A549 (cell line): Measurements from ENCODE around the gene TBC1D10A. TPM values are rescaled to one million over a fixed set of nuclear protein-coding genes. Genes with fewer than 3 reads are reported as not detected.

ENCODE experiments used
- ATAC-seq, 2 experiments: fragments of 200-7000 bp in 1 of 2; fragments of >200 bp in 1 of 2; cut with Nextera tagmentation in 1 of 2; cut with Tn5 transposase in 1 of 2; 3 replicates each; pipeline versions ENCODE4 v1.8.0 to v1.9.1; 2018 to 2020; ENCODE audit warnings: mild to moderate bottlenecking in 1 of 2, moderate library complexity in 1 of 2
- CTCF ChIA-PET: fragments of 300-600 bp; sonication (Branson Sonifier 250); formaldehyde crosslinking; extraction: SDS; loops from one replicate; lab custom pipeline; 2021; ENCODE audit warnings: antibody characterized with exemption, inconsistent platforms; lab: Yijun Ruan, JAX
- POLR2A ChIA-PET: fragments of 350-600 bp; formaldehyde crosslinking; extraction: SDS; loops from one replicate; lab custom pipeline; 2021; ENCODE audit warnings: antibody characterized with exemption, inconsistent platforms; lab: Yijun Ruan, JAX
- DNase-seq, 2 experiments: peaks; one replicate each; pipeline versions ENCODE4 v3.0.0 to v3.0.0-alpha.2; 2011 to 2016; ENCODE audit warnings: low read depth in 1 of 2, low spot score in 1 of 2
- FAIRE-seq: peaks from 2 replicates; lab custom pipeline; 2011; peaks lifted over from hg19 to GRCh38; lab: Jason Lieb, UNC
- H3K27ac ChIP-seq, 2 experiments: fragments of >200 bp; sonication (Bioruptor Twin); formaldehyde crosslinking; 3 replicates each; pipeline ENCODE4 v1.5.1; 2016 to 2017
- H3K4me1 ChIP-seq: fragments of >200 bp; sonication (Bioruptor Twin); formaldehyde crosslinking; 3 replicates; pipeline ENCODE4 v1.6.1; 2016
- H3K4me2 ChIP-seq: fragments of >200 bp; sonication (Bioruptor Twin); formaldehyde crosslinking; 3 replicates; pipeline ENCODE4 v1.6.1; 2016
- H3K4me3 ChIP-seq: fragments of >200 bp; sonication (Bioruptor Twin); formaldehyde crosslinking; 3 replicates; pipeline ENCODE4 v1.5.1; 2016
- H3K9me3 ChIP-seq: fragments of >200 bp; sonication (Bioruptor Twin); formaldehyde crosslinking; 3 replicates; pipeline ENCODE4 v1.6.1; 2016
- CHD4 ChIP-seq: fragments of 200-600 bp; sonication (generic); IDR thresholded peaks from 2 replicates; pipeline ENCODE4 v1.6.1; 2016; ENCODE audit warnings: antibody characterized with exemption, mild to moderate bottlenecking, borderline replicate concordance
- EHF ChIP-seq: fragments of 250-450 bp; sonication (Bioruptor Pico); IDR thresholded peaks from 2 replicates; pipeline ENCODE4 v1.5.0; 2020; ENCODE audit warnings: mild to moderate bottlenecking
- EHMT2 ChIP-seq: fragments of 200-600 bp; sonication (generic); IDR thresholded peaks from 2 replicates; pipeline ENCODE4 v1.6.1; 2016; ENCODE audit warnings: antibody characterized with exemption, low read depth, mild to moderate bottlenecking, moderate library complexity
- EP300 ChIP-seq, 2 experiments: fragments of >200 bp; sonication (Bioruptor Twin); formaldehyde crosslinking; IDR thresholded peaks; 2 replicates in 1 of 2; 3 replicates in 1 of 2; pipeline ENCODE4 v1.6.1; 2016 to 2017
- ESRRA ChIP-seq: fragments of 150-350 bp; IDR thresholded peaks from 2 replicates; pipeline ENCODE4 v1.6.1; 2014; ENCODE audit warnings: mild to moderate bottlenecking, low read length, borderline replicate concordance
- FOSB ChIP-seq: fragments of 250-450 bp; sonication (Bioruptor Pico); IDR thresholded peaks from 2 replicates; pipeline ENCODE4 v1.5.0; 2020; ENCODE audit warnings: mild to moderate bottlenecking, moderate library complexity
- HDAC2 ChIP-seq: fragments of 200-600 bp; sonication (generic); IDR thresholded peaks from 2 replicates; pipeline ENCODE4 v1.6.1; 2016
- HOXA7 ChIP-seq: fragments of 250-450 bp; sonication (Bioruptor Pico); IDR thresholded peaks from 2 replicates; pipeline ENCODE4 v1.5.0; 2020; ENCODE audit warnings: mild to moderate bottlenecking, moderate library complexity
- KDM1A ChIP-seq: fragments of 200-600 bp; sonication (generic); IDR thresholded peaks from 2 replicates; pipeline ENCODE4 v1.6.1; 2016; ENCODE audit warnings: low read depth, mild to moderate bottlenecking
- KDM5A ChIP-seq: fragments of 200-600 bp; sonication (generic); IDR thresholded peaks from 2 replicates; pipeline ENCODE4 v1.6.1; 2016; ENCODE audit warnings: antibody characterized with exemption, mild to moderate bottlenecking
- NFE2L2 ChIP-seq: fragments of 150-350 bp; conservative IDR thresholded peaks from 2 replicates; pipeline ENCODE4 v1.6.1; 2014; ENCODE audit warnings: low read length
- POLR2A ChIP-seq: IDR thresholded peaks from 2 replicates; pipeline ENCODE4 v1.6.1; 2012; ENCODE audit warnings: mild to moderate bottlenecking, low read length
- RAD21 ChIP-seq, 2 experiments: fragments of >200 bp in 1 of 2; sonication (Bioruptor Twin) in 1 of 2; formaldehyde crosslinking in 1 of 2; IDR thresholded peaks in 1 of 2; conservative IDR thresholded peaks in 1 of 2; 2 replicates in 1 of 2; 3 replicates in 1 of 2; pipeline ENCODE4 v1.6.1; 2012 to 2018; ENCODE audit warnings: inconsistent platforms in 1 of 2
- RARB ChIP-seq: fragments of 250-450 bp; sonication (Bioruptor Pico); IDR thresholded peaks from 2 replicates; pipeline ENCODE4 v1.8.0; 2021; ENCODE audit warnings: mild to moderate bottlenecking, moderate library complexity
- RCOR1 ChIP-seq: fragments of 150-350 bp; IDR thresholded peaks from 2 replicates; pipeline ENCODE4 v1.6.1; 2014; ENCODE audit warnings: antibody characterized with exemption, low read length, low read depth
- RNF2 ChIP-seq: fragments of 200-600 bp; sonication (generic); IDR thresholded peaks from 2 replicates; pipeline ENCODE4 v1.6.1; 2016; ENCODE audit warnings: low read depth, mild to moderate bottlenecking, antibody characterized with exemption, moderate library complexity, borderline replicate concordance
- TP53 ChIP-seq: fragments of 250-450 bp; sonication (Bioruptor Pico); IDR thresholded peaks from 2 replicates; pipeline ENCODE4 v1.5.0; 2021; ENCODE audit warnings: mild to moderate bottlenecking, moderate library complexity
- ZSCAN20 ChIP-seq: fragments of 250-450 bp; sonication (Bioruptor Pico); IDR thresholded peaks from 2 replicates; pipeline ENCODE4 v1.8.0; 2022; ENCODE audit warnings: mild to moderate bottlenecking, moderate library complexity
- WGBS: methylation state at CpG from one replicate; pipeline ENCODE4 v1.1.6; 2017; ENCODE audit errors: missing lambda C conversion rate; 5-methylcytosine and 5-hydroxymethylcytosine counted together
- polyA plus RNA-seq, 4 experiments: library from polyadenylated mRNA; depleted of rRNA in 3 of 4; stranded (reverse); fragments of >200 nt; fragmentation: RNase III in 1 of 4; extraction: RNeasy Plus Mini Kit Qiagen cat#74134 plus additional on column Dnase treatment in 1 of 4; gene quantifications; 2 replicates in 3 of 4; 3 replicates in 1 of 4; pipeline ENCODE4 v1.2.3, GENCODE V29; 2011 to 2017
- TF ChIP-seq, protein P1 (sequence below): fragments of 200-600 bp; sonication (generic); IDR thresholded peaks from 2 replicates; pipeline ENCODE4 v1.6.1; 2016; ENCODE audit warnings: antibody characterized with exemption, mild to moderate bottlenecking, moderate library complexity
- TF ChIP-seq, protein P2 (sequence below): IDR thresholded peaks from 2 replicates; pipeline ENCODE4 v1.6.1; 2012
- TF ChIP-seq, protein P3 (sequence below): fragments of 150-350 bp; IDR thresholded peaks from 2 replicates; pipeline ENCODE4 v1.6.1; 2014; ENCODE audit warnings: low read depth, mild to moderate bottlenecking, low read length
- TF ChIP-seq, protein P4 (sequence below): IDR thresholded peaks from 2 replicates; pipeline ENCODE4 v1.6.1; 2012; ENCODE audit warnings: low read depth, borderline replicate concordance

Gene TBC1D10A
- polyA plus RNA-seq, 2 of the 4 experiments (the other 2 are of a cell fraction): 5.8 to 6.8 TPM

DNA sequence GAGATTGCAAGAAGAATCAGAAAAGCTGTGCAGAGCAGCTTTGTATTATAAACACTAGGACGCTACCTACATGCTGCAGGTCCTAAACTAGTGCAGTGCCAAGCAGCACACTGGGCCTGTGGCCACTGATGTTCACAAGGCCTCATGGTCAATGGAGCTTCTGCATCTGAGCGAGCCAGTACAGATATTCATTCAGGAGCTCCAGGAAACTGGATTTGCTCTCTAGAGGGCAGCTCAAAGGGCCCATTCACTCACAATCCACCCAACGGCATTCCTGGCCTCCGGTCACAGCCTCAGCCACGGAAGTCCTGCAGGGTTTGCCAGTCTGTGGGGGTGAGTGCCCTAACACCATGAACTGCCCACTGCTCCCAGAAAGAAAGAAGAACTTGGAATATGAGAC is 5.8 kb upstream of the TBC1D10A start (continued):
- TF ChIP-seq, protein P1, sequence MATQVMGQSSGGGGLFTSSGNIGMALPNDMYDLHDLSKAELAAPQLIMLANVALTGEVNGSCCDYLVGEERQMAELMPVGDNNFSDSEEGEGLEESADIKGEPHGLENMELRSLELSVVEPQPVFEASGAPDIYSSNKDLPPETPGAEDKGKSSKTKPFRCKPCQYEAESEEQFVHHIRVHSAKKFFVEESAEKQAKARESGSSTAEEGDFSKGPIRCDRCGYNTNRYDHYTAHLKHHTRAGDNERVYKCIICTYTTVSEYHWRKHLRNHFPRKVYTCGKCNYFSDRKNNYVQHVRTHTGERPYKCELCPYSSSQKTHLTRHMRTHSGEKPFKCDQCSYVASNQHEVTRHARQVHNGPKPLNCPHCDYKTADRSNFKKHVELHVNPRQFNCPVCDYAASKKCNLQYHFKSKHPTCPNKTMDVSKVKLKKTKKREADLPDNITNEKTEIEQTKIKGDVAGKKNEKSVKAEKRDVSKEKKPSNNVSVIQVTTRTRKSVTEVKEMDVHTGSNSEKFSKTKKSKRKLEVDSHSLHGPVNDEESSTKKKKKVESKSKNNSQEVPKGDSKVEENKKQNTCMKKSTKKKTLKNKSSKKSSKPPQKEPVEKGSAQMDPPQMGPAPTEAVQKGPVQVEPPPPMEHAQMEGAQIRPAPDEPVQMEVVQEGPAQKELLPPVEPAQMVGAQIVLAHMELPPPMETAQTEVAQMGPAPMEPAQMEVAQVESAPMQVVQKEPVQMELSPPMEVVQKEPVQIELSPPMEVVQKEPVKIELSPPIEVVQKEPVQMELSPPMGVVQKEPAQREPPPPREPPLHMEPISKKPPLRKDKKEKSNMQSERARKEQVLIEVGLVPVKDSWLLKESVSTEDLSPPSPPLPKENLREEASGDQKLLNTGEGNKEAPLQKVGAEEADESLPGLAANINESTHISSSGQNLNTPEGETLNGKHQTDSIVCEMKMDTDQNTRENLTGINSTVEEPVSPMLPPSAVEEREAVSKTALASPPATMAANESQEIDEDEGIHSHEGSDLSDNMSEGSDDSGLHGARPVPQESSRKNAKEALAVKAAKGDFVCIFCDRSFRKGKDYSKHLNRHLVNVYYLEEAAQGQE: no peak
- TF ChIP-seq, protein P2, sequence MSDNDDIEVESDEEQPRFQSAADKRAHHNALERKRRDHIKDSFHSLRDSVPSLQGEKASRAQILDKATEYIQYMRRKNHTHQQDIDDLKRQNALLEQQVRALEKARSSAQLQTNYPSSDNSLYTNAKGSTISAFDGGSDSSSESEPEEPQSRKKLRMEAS: no peak
- TF ChIP-seq NFE2L2: no peak
- no peak for TF ChIP-seq EHMT2
- TF ChIP-seq CHD4: no peak
- no peak for TF ChIP-seq KDM5A

DNA sequence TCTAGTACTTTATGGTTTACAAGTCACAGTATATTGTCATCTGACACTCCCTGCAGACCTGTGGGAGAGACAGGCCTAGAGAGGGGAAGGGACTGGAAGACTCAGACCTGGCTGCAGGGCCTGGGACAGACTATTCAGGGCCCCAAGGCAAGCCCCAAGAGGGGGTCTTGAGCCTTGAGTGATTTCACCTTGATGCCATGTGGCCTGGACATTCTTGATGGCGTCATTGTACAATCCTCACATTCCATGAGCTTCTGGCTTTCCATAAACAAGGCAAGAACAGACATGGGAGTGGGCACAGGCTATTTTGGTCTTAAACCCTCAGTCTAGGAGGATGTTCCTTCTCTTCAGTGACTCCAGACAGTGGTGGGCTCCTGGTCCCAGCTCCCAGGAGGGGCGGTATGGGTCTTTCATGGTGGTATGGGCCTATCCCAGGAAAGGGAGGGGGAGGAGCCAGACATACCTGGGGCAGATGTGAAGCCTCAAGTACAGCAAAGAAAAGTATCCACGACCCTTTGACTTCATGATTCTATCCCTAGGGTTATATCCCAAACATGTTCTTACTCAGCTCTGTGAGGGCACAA is 1.8 kb upstream of the TBC1D10A start:
- 80% methylated on average over 3 of the region's 3 CpGs for WGBS
- no peak for FAIRE-seq
- H3K4me2 ChIP-seq: no peak overlapping the region
- DNase-seq: no peak
- H3K4me1 ChIP-seq: peaks cover 24% of the 10 kb centered on the region
- CTCF ChIA-PET: interaction anchor here (0.9 to 2.5 kb wide), 10 partner anchors 11 to 65 kb away, joined by 3 to 11 read pairs (median 4); partner anchors contain the start of genes CCDC157 and SF3A1
- POLR2A ChIA-PET: no interaction called here
- H3K9me3 ChIP-seq: no peaks in the 10 kb centered on the region
- ATAC-seq: no peak
- no peak overlapping the region for H3K27ac ChIP-seq
- TF ChIP-seq KDM5A (no peak), RCOR1 (no peak), TP53 (no peak), RARB (no peak), HOXA7 (CRISPR knock-in tag) (no peak), POLR2A (no peak)
- no peak overlapping the region for H3K4me3 ChIP-seq

DNA sequence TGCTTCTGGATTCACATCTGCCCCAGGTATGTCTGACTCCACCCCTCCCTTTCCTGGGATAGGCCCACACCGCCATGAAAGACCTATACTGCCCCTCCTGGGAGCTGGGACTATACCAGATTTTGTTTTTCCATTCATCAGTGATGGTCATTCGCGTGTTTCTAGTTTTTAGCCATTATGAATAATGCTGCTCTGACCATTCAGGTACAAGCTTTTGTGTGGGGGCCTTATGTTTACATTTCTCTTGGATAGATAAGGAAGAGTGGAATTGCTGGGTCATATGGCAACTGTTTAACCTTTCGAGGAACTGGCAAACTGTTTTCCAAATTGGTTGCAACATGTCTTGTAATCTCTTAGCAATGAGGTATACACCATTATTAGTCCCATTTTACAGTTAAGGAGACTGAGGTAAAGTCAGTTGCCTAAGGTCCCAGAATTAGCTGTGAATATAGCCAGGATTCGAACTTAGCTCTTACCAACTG is 1.2 kb upstream of the TBC1D10A start:
- Histone ChIP-seq H3K4me3 (no peak overlapping the region), H3K4me2 (peak overlapping the region; percentile 71; the same call in 2 of the 3 replicates), H3K9me3 (no peaks in the 10 kb centered on the region), H3K4me1 (peaks cover 24% of the 10 kb centered on the region), H3K27ac (no peak overlapping the region)
- FAIRE-seq (no peak), DNase-seq (peak in 1 of 2 experiments; percentile 31), ATAC-seq (peak; percentile 49 to 51; a peak in 5 of 6 replicates)
- 82% methylated on average over 5 of the region's 5 CpGs for WGBS
- TF ChIP-seq, protein P3, sequence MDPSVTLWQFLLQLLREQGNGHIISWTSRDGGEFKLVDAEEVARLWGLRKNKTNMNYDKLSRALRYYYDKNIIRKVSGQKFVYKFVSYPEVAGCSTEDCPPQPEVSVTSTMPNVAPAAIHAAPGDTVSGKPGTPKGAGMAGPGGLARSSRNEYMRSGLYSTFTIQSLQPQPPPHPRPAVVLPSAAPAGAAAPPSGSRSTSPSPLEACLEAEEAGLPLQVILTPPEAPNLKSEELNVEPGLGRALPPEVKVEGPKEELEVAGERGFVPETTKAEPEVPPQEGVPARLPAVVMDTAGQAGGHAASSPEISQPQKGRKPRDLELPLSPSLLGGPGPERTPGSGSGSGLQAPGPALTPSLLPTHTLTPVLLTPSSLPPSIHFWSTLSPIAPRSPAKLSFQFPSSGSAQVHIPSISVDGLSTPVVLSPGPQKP: no peak
- TF ChIP-seq RAD21 (conservative IDR thresholded peaks at IDR 0.05 in 1 of 2, IDR thresholded peaks at IDR 0.05 in 1 of 2): peak in 1 of 2 experiments; percentile 28; a peak in 1 of 5 replicates
- TF ChIP-seq FOSB: no peak
- no peak for TF ChIP-seq HDAC2
- no peak for TF ChIP-seq EHF (CRISPR knock-in tag)
- TF ChIP-seq ZSCAN20 (CRISPR knock-in tag): no peak
- TF ChIP-seq KDM1A: peak; percentile 58; the same call in 1 of the 2 replicates
- no peak for TF ChIP-seq RNF2
- TF ChIP-seq ESRRA: no peak
- no peak for TF ChIP-seq EP300 (IDR thresholded peaks at IDR 0.05)
- TF ChIP-seq, protein P4, sequence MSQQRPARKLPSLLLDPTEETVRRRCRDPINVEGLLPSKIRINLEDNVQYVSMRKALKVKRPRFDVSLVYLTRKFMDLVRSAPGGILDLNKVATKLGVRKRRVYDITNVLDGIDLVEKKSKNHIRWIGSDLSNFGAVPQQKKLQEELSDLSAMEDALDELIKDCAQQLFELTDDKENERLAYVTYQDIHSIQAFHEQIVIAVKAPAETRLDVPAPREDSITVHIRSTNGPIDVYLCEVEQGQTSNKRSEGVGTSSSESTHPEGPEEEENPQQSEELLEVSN: no peak
- CTCF ChIA-PET: interaction anchor here (0.9 to 2.5 kb wide), 10 partner anchors 9 to 65 kb away, joined by 3 to 11 read pairs (median 4); partner anchors contain the start of genes CCDC157 and SF3A1
- POLR2A ChIA-PET: no interaction called here
